ENCODE results near the gene PARVA.
"Not testable (repeated sequence)": the region's sequence is repeated elsewhere in the genome, so short reads cannot be mapped to it uniquely, and the experiment has no call there.

The PARVA gene

DNA sequence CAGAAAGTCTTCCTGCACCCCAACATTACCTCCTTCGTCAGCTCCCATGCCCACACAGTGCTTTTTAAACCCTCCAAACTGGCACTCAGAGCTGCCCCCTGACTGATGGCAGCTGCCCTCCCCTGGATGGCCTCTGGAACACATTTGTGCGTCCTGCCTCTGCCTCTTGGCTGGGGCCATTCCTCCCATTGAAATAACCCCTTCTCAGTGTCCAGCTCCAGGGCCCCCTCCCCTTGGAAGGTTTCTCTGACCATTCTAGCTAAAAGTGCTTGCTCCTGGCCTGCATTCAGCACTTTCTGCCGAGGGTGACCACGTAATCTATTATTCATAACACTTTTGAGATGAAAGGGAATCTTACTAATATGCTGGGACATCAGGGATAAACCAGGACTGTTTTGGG, 130.0 kb downstream of the PARVA start:
- no peak for DNase-seq

DNA sequence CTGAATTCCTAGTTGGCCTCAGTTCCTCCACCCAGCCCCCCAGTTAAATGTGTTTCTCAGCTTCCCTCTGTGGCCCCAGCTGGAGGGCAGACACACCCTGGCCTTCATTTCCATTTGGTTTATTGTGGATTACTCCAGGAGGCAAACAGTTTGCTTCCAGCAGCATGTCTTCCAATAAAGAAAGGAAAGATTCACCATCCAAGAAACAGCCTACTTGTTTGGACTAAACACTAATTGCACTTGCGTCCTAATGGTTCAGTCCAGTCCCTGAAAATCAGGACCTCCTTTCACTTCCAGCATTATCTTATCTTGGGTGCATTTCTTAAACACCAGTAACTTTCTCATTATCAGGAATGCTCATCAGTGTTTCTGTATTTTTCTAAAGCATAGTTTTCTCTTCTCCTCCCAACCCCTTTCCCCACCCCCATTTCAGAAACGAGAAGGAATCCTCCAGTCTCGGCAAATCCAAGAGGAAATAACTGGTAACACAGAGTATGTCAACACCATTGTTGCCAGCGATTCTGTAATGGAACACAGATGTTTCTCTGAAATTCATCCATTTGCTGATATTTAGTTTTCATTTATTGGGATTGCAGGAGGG, 130.9 kb downstream of the PARVA start:
- no peak for DNase-seq

DNA sequence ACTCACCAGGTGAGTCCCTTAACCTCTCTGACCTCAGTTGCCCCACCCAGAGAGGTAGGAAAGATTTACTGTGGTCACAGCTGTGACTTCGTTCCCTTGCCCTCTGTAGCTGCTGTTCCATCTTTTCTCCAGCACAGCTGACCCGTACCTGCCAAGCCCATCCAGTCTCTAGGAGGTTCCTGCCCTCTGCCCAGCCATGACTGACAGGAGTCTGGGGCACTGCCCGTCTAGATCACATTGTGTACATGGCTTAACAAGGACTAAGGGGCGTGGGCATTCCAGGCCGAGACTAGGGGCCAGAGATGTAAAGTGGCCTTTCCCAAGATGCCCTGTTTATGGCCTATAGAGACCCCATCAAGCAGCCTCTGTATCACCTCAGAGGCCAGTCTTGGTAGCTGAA, 132.0 kb downstream of the PARVA start:
- no peak for DNase-seq

DNA sequence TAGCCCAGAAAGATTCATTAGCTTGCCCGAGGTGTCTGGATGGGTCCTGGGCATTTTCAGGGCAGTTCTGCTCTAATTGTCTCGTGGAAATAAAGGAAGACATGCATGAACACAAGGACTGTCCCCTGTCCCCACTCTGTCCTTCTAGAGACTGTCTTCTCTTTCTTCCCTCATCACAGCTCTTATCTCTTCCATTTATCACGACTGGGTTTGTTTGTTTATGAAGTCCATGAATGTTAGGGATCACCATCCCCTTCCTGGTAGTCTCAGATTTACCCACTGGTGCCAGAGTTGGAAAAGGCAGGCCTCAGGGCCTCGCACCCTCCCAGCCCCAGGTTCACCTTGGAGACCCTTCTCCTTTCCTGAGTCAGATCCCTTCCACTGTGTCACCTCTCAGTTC, 134.8 kb downstream of the PARVA start:
- DNase-seq, result no peak

DNA sequence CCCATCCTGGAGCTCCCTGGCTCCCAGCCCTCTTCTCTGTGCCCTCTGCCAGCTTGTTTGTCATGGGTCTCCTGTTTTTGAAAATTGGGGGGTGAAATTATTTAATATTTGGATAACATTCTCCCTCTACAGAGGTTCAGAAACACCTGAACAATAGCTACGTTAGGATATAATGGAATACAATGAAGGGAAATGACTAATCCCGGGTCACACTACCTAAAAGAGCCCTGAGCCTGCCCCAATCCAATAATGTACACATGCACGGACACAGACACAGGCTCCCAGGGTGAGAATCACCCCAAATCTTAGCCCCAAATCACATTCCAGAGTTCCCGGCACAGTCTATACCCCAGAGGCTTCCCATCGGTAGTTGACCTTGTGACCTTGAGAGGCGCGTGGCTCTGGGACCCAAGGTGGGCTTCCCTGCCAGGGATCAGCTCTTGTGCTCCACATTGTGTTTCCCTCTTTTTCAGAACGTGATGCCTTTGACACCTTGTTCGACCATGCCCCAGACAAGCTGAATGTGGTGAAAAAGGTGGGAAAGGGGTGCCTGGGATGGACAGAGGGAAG, 135.5 kb downstream of the PARVA start:
- no peak for DNase-seq

DNA sequence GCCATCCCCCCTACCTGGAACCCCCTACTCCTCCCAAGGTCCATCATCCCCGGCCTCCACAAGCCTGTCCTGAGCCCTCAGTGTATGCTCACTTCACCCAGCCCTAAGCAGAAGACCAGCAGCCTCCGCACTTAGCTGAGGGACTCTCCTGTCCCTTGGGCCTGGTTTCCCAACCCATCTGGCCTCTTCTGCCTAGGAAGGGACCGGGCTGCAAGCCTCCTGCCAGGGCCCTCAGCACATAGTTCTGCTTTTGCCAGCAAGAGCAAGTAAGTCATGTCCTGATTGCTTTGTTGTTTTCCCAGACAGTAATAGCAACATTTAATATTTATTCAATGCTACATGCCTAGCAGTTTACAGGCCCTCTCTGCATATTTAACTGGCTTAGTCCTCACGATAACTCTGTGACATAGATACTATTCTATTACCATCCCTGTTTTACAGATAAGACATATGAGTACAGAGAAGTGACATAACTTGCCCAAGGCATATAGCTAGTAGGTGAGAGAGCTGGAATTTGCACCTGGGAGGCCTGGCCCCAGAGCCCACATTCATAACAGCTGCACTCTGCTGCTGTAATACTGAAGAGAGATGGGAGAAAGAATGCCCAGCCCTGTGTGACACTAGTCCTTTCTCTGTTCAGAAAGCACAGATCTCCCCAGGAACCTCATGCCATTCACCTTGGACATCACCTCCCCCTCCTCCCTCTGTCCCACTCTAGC, 139.2 kb downstream of the PARVA start:
- DNase-seq, result no peak

DNA sequence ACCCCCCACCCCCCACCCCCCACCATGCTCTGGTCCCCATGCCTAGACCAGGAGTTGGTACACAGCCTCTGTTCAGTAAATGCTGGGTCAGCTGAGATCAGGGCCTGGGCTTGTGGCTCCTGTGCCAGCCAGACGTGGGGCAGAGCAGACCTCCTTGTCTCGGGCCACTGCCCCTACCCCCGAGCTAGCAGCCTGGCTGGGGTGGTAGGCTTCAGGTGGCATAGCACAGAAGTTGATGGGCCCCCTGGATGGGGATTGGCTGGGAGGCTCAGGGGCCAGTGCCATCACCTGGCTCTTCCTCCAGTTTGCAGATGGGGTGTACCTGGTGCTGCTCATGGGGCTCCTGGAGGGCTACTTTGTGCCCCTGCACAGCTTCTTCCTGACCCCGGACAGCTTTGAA, 139.9 kb downstream of the PARVA start:
- no peak for DNase-seq

DNA sequence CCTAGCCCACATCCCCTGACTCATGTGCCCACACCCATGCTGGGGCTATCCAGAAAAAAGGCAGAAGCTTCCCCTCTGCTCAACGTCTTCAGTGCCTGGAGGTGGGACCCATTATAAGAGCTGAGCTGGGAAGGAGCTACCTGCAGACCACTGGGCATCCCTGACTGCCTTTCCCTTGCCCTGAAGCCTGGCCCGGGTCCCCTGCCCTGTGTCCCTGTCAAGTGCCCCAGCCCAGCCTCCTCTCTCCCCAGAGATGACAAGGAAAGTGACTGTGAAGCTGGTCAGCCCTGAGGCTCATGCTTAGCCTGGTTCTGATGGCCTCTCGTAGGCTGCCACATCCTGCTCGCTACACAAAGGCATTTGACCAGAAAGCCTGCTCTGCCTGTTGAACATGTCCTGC, 140.4 kb downstream of the PARVA start:
- no peak for DNase-seq

DNA sequence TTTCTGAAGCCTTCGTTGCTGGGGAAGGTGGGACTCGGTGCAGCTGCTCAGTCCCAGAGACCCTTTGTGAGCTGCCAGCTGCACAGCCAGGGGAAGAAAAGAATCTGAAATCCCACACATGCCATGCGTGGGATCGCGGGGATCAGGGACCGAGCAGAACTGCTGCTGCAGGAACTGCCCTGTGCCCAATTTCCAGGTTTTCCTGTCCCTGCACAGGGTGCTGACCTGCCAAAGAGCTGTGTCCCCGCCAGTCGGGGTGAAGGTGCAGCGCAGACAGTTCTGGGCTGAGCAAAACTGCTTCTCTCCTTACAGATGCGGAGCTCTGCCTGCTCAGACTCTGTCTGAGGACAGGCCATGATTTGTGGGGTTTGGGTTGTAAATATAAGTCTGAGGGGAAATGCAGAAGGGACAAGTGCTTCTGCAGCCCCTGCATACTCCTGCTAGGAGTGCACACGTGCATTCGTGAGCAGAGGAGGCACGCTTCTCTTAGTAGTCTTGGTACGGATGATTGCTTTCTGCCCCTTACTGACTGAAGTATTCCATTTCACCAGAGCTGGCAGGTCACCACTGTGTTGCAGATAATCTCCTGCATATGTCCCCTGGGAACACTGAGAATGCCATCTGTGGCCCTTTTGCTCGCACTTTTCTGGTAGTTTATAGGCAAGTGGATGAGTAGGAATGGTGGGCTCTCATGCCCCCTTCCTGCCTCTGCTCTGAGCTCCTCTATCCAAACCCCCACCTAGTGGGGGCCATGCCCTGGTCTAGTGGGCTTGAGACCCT, 141.4 kb downstream of the PARVA start:
- DNase-seq, result no peak

DNA sequence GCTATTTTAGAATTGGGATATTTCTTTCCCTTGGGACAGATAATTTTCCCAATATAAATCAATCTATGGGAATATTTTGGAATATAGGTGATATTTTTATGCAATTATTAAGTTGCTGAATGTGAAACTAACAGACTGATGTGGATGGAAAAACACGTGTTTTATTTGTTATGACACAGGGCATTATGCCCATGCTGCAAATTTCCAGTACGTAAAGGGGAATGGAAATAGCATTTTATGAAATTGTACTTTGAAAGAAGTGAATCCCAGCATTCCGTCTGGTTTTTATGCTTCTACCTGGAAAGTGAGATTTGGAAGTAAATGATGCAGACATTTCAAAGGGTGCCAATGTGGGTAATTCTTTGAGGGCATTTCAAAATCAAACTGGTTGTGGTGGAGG, 142.7 kb downstream of the PARVA start:
- DNase-seq, result no peak

DNA sequence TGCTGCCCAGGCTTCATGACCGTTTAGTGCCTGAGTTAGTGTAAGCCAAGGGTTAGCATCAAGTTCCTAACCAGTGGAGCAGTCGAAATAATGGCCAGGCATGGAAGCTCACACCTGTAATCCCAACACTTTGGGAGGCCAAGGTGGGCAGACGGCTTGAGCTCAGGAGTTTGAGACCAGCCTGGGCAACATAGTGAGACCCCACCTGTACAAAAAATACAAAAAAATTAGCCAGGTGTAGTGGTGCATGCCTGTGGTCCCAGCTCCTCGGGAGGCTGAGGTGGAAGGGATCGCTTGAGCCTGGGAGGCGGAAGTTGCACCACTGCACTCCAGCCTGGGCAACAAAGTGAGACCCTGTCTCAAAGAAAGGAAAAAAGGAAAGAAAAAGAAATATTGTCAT, 143.2 kb downstream of the PARVA start:
- DNase-seq, result not testable (repeated sequence)

DNA sequence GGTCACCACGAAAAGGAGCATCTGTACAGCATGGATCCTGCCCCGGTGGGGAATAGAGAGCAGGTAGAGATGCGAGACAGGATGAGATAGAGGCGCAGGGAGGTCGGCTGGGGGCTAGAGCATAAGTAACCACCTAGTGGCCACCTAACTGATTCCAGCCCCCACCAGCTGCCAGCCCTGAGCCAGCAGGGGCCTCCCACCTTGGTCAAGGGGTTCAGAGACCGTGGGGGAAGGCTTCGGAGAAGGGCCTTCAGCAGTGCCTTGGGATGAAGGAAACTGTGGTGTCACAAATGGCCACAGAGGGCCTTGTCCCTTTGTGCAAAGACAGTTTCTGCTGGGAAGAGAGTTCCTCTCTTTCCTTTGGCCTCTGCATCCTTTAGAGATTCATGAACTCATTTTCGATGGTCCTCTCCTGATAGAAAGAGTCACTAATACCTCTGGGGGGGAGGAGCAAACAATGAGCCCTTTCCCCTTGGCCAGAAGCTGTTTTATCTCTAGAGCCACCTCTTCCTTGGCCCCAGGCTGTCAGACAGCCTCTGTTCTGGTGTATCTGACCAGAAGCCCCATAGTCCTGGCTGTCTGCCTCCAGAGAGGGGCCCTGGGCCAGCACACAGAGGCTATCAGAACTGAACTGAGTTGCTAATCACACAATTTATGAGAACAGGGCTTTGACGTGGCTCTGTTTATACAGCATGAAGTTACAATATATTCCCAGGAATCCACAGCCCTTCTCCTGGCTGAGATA, 146.0 kb downstream of the PARVA start:
- no peak for DNase-seq

DNA sequence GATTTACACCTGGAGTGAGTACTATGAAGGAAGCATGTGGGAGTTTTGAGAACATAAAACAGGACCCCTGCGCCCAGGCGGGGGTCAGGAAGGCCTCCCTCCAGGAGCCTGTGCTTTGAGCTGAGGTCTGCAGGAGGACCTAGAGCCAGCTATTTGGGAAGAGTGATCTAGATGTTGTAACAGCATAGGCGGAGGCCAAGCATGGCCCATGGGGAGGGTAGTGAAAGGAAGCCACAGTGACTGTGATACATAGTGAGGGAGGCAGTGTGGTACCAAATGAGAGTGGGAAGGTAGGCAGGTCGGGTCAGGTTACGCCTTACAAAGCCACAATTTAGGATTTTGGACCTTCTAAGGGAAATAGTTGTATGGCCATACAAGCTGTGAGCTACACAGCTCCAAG, 147.5 kb downstream of the PARVA start:
- no peak for DNase-seq

DNA sequence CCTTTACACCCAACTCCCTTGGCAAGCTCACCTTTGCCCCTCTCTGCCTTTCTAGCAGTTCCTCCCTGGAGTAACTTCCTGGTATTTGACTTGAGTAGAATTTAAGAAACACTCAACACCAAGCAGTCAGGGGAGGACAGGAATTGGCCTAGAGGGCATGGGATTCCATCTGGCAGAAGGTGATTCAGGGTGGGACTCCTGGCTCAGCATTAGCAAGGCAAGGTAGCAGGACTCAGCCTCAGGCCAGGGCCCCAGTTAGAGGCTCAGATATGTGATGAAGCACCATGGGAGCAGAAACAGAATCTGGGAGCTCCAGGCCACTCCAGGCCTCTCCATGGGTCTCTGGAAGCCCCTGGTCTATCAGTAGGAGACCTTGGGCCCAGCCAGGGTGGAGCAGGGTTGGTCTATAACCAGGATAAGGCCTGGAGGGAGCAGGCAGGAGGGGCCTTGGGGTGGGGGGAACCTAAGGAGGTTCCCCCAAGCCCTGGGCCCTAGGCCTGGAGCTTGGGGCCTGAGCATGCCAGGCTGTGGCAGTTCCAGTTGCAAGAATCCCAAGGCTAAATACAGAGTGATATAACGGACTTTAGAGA, 148.2 kb downstream of the PARVA start:
- DNase-seq, result no peak

DNA sequence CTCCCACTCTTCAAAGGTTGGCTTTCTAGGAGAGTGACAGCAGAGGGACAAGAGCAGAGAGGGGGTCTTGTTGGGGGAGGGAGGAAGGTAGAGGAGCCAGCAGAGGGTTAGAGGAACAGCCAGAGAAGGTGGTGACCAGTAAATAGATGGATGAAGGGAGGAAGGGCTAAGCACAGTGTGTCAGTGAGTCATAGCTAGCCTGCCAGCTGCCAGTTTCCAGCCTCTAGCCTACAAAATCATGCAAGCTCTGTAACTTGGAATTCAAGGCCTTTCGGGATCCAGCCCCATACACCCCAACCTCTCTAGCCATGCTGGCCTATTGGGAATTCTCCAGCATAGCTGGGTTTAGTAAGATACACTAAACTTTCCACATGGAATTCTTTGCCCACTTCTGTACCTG, 149.4 kb downstream of the PARVA start:
- no peak for DNase-seq

DNA sequence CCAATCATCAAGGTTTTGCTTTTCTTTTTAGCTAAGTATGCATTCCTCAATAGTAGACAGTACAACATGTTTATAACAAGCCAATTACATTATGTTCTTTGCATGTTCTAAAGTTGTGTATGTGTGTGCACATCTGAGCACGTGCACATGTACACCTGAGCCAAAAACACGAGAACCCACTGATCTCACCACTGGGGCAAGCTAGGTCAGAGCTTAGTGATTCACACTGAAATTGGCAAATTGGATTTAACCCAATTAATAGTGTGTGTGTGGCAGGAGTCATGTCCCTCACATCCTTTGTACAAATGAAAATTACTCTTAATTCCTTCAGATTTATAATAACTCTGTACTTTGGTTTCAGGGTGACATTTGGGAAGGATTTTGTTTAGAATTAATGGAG, 151.1 kb downstream of the PARVA start:
- no peak for DNase-seq

DNA sequence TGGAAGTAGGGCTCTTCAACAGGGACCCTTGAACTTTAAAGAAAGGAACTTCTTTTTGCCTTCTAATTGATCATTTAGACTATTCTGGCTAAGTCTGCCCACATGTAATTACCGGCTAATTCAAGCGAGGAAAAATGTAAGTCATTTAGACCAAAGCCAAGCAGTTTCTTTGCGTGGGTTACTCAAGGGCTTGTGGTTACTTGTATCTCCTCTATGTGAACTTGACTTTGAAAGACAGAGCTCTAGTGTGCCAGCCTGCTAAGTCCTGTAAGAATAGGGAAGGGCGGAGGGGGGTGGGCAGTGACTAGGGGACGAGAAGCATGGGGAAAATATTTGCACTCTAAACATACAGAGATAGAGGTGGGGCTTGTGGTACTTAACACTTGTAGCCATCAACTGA, 151.7 kb downstream of the PARVA start:
- no peak for DNase-seq

DNA sequence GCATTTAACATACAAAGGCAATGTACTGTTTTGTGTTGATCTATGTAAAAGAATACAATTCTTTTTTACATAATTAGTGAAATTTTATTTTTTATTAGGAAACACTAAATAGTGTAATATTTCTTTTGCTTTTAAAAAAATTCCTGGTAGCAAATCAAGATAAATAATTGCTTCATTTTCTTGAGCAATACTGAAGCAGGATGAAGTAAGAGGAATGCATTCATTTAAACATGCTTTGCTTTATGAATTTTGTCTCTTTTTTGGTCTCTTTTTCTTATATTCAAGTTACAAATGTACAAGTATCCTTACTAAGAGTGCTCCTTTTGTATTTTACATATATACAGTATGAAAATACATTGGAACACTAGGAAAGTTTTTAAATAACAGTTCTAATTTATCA, 152.4 kb downstream of the PARVA start:
- no peak for DNase-seq

DNA sequence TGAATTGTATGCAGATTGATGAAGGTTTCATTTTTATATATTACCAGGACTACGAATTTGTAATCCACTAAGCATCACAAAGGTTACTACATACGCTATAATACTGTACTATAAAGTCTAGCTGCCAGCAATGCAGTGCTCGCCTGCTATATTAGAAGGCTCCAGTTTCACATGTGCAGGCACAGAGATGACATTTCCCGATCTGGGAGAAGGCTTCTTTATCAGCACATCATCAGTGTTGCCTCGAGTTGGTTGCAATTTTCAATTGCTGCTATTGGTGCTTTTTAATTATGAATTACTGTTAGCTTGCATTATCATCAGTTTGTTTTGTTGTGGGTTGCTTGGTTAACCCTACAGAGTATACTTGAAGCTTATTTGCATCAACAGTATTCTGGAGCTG, 153.6 kb downstream of the PARVA start:
- no peak for DNase-seq

DNA sequence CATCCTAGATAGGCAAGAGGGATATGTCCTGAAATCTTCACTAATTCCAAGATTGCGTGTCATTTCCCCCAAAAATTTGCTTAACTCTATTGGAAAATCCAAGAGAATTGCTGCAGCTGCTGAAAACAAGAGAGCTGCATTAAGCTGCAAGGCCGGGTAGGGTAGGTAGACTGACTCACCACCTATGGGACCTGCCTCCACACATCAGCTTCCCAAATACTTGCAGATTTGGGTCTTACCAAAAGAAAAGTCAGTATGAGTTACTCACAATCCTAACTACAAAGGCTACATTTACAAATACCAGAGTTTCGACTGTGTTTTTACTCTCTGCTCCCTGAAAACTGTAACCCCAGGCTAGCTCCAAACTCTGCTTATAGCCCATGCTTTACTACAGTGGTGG, 154.3 kb downstream of the PARVA start:
- no peak for DNase-seq

DNA sequence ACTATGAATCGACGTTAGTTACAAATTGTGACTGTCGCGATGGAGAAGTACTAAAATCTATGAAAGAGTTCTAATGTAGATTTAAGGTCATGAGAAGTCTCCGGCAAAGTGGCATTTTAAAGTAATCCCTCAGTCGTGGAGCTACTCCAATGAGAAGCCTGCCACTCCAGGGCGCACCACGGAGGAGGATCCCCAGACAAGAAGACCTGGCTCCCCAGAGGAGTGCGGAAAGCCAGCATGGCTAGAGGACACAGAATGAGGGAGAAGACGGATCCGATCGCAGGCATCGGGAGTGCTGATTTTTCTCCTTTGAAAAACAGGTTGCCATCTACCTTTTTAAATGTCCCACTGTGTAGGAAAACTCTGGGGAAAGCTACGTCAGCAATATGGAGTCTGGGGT, 155.2 kb downstream of the PARVA start:
- DNase-seq, result no peak

DNA sequence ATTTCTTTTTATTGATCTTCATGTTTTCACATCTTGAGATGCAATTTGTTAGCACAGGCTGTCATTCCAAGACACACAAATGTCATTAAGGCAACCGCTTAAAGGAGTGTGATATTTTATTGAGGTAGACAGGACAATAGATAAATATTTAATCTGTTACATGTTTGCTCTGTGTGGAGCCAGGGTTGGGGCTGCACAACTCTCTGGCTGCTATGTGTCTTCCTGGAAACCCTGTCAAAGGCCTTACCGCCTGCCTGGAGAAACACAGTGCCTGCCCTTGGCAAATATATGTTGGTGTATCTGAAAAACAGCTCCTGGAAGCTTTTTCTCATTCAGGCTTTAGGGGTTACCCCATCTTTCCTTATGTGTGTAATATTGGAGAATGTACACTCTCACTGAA, 157.2 kb downstream of the PARVA start:
- no peak for DNase-seq

DNA sequence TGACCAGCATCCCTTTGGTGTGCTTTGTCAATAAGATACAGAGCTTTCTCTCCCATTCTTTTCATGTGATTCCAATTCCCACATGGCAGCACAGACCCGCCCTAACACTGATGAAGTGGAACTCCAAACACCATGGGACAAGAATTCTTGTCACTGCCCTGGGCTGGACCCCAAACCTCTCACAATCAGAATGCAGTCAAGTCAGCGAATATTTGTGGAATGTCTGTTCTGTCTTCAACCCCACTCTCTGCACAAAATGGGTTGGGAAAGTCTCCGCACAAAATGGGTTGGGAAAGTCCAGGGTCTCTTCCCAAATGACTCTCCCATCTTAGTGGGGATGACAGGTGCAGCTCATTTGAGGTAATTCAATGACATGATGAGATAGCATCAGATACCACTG, 157.9 kb downstream of the PARVA start:
- no peak for DNase-seq

All from CD4-positive, alpha-beta T cell treated with Interleukin-10 for 1 hour (primary cell).